ENCODE data around the gene RFPL2.

Gene RFPL2

DNA sequence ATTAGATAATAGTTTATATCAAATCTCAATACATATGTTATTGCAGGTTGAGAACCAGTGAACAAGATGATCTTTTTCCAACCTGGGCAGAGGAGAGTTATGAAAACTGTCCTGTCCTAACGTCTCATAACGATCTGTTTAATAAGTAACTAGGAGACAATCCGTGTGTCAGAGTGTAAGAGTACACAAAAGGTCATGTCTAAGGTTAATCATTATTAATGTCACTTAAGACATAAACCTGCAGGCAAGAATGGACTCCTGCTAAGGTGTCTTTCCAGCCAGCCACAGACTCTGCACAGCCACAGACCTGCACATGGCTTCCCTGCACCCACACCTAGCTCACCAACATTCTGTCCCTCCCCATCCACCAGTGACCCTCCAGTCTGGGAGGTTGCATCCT lies 40.2 kb upstream of the RFPL2 start:
- TF ChIP-seq, protein P1, sequence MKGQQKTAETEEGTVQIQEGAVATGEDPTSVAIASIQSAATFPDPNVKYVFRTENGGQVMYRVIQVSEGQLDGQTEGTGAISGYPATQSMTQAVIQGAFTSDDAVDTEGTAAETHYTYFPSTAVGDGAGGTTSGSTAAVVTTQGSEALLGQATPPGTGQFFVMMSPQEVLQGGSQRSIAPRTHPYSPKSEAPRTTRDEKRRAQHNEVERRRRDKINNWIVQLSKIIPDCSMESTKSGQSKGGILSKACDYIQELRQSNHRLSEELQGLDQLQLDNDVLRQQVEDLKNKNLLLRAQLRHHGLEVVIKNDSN (IDR thresholded peaks at IDR 0.05), result no peak
- TF ChIP-seq CEBPB (IDR thresholded peaks at IDR 0.05) (no peak), TAF1 (IDR thresholded peaks at IDR 0.05; ENCODE audit: low read depth) (no peak), EGR1 (IDR thresholded peaks at IDR 0.05) (no peak), ZBTB7A (IDR thresholded peaks at IDR 0.05; ENCODE audit: low read depth) (no peak), NFIC (IDR thresholded peaks at IDR 0.05) (no peak), RAD21 (IDR thresholded peaks at IDR 0.05; ENCODE audit: low read depth) (no peak), MAX (IDR thresholded peaks at IDR 0.05) (no peak), FOXM1 (IDR thresholded peaks at IDR 0.05; ENCODE audit: borderline replicate concordance, low read depth) (no peak), TCF12 (IDR thresholded peaks at IDR 0.05; ENCODE audit: low read depth) (no peak), YY1 (IDR thresholded peaks at IDR 0.05; ENCODE audit: low read depth) (no peak), EP300 (IDR thresholded peaks at IDR 0.05; ENCODE audit: borderline replicate concordance) (no peak), TEAD4 (IDR thresholded peaks at IDR 0.05) (no peak)
- TF ChIP-seq, protein P2, sequence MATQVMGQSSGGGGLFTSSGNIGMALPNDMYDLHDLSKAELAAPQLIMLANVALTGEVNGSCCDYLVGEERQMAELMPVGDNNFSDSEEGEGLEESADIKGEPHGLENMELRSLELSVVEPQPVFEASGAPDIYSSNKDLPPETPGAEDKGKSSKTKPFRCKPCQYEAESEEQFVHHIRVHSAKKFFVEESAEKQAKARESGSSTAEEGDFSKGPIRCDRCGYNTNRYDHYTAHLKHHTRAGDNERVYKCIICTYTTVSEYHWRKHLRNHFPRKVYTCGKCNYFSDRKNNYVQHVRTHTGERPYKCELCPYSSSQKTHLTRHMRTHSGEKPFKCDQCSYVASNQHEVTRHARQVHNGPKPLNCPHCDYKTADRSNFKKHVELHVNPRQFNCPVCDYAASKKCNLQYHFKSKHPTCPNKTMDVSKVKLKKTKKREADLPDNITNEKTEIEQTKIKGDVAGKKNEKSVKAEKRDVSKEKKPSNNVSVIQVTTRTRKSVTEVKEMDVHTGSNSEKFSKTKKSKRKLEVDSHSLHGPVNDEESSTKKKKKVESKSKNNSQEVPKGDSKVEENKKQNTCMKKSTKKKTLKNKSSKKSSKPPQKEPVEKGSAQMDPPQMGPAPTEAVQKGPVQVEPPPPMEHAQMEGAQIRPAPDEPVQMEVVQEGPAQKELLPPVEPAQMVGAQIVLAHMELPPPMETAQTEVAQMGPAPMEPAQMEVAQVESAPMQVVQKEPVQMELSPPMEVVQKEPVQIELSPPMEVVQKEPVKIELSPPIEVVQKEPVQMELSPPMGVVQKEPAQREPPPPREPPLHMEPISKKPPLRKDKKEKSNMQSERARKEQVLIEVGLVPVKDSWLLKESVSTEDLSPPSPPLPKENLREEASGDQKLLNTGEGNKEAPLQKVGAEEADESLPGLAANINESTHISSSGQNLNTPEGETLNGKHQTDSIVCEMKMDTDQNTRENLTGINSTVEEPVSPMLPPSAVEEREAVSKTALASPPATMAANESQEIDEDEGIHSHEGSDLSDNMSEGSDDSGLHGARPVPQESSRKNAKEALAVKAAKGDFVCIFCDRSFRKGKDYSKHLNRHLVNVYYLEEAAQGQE (IDR thresholded peaks at IDR 0.05; ENCODE audit: low read depth), result no peak

DNA sequence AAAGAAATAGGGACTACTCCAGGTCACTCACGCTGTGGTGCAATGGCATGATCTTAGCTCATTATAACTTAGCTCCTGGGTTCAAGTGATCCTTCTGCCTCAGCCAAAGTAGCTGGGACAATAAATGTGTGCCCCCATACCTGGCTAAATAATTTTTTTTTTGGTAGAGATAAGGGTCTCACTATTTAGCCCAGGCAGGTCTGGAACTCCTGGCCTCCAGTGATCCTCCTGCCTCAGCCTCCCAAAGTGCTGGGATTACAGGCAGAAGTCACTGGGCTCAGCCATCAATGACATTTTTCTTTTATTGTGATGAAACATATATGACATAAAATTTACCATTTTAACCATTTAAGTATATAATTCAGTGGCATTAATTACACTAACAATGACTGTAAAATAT lies 39.7 kb upstream of the RFPL2 start:
- TF ChIP-seq NFIC (IDR thresholded peaks at IDR 0.05), result no peak
- no peak for TF ChIP-seq CEBPB (IDR thresholded peaks at IDR 0.05)
- TF ChIP-seq RAD21 (IDR thresholded peaks at IDR 0.05; ENCODE audit: low read depth), result no peak
- no peak for TF ChIP-seq CREB1 (IDR thresholded peaks at IDR 0.05; ENCODE audit: low read depth)

- peak; percentile 69; the same call in 1 of the 2 replicates for TF ChIP-seq CEBPB (IDR thresholded peaks at IDR 0.05)
- TF ChIP-seq EGR1 (IDR thresholded peaks at IDR 0.05), result no peak
These were observed 35.6 kb upstream of the RFPL2 start for GRCh38 chr22:32240461-32240860.

DNA sequence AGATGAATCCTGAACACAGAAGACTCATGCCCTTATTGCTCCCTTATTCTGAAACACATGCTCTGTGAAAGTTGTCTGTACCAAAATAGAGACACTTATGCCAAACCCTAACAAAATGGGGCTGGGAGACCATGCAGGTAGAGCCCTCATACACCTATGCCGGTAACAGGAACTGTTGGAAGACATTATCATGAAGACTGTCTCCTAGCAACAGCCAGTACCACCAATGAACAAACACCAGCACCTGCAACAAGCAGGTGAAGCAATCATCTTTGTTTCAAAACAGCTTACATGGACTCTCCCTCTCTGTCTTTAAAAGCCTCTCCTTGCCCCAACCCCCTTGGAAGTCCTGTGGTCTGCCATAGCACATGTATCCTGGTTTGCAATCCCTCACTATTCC lies 33.0 kb upstream of the RFPL2 start:
- no peak for TF ChIP-seq EGR1 (IDR thresholded peaks at IDR 0.05)
- TF ChIP-seq CEBPB (IDR thresholded peaks at IDR 0.05), result no peak
- no peak for TF ChIP-seq EP300 (IDR thresholded peaks at IDR 0.05; ENCODE audit: borderline replicate concordance)
- TF ChIP-seq FOXM1 (IDR thresholded peaks at IDR 0.05; ENCODE audit: borderline replicate concordance, low read depth), result no peak
- no peak for TF ChIP-seq ZBTB7A (IDR thresholded peaks at IDR 0.05; ENCODE audit: low read depth)
- no peak for TF ChIP-seq RAD21 (IDR thresholded peaks at IDR 0.05; ENCODE audit: low read depth)
- no peak for TF ChIP-seq TEAD4 (IDR thresholded peaks at IDR 0.05)
- no peak for TF ChIP-seq CREB1 (IDR thresholded peaks at IDR 0.05; ENCODE audit: low read depth)
- TF ChIP-seq, protein P2 (IDR thresholded peaks at IDR 0.05; ENCODE audit: low read depth), result no peak
- TF ChIP-seq, protein P1 (IDR thresholded peaks at IDR 0.05), result no peak

DNA sequence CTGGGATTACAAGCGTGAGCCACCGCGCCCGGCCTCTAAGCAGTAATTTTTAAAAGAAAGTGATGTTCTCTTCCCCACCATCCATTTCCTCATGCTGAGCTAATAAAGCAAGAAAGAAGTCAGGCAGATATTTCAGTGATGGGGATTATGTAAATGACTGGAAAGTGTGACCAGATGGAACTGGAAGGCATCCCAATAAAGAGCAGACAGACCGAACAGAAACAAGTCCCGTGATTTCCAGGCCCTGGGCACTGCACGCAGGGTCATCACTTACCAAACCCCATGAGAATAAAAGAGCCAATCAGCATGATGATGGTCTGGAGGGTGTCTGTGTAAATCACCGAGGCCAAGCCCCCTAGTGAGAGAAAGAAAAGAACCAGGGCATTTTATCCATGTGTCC lies 32.1 kb upstream of the RFPL2 start:
- no peak for TF ChIP-seq NFIC (IDR thresholded peaks at IDR 0.05)
- no peak for TF ChIP-seq CEBPB (IDR thresholded peaks at IDR 0.05)
- TF ChIP-seq, protein P2 (IDR thresholded peaks at IDR 0.05; ENCODE audit: low read depth), result no peak
- TF ChIP-seq, protein P1 (IDR thresholded peaks at IDR 0.05), result no peak
- no peak for TF ChIP-seq TEAD4 (IDR thresholded peaks at IDR 0.05)
- no peak for TF ChIP-seq RAD21 (IDR thresholded peaks at IDR 0.05; ENCODE audit: low read depth)
- no peak for TF ChIP-seq ZBTB7A (IDR thresholded peaks at IDR 0.05; ENCODE audit: low read depth)
- TF ChIP-seq FOXM1 (IDR thresholded peaks at IDR 0.05; ENCODE audit: borderline replicate concordance, low read depth), result no peak
- TF ChIP-seq TCF12 (IDR thresholded peaks at IDR 0.05; ENCODE audit: low read depth), result no peak
- TF ChIP-seq EGR1 (IDR thresholded peaks at IDR 0.05), result no peak
- no peak for TF ChIP-seq MAX (IDR thresholded peaks at IDR 0.05)
- no peak for TF ChIP-seq TAF1 (IDR thresholded peaks at IDR 0.05; ENCODE audit: low read depth)
- TF ChIP-seq CREB1 (IDR thresholded peaks at IDR 0.05; ENCODE audit: low read depth), result no peak
- no peak for TF ChIP-seq YY1 (IDR thresholded peaks at IDR 0.05; ENCODE audit: low read depth)
